K562 (cell line): ENCODE data around the gene TSEN54. TPM values are rescaled to one million over a fixed set of nuclear protein-coding genes. Genes with fewer than 3 reads are reported as not detected.
A peak's percentile ranks its signal among the peaks of the same experiment; 100 is the strongest.

Source experiments
- ATAC-seq: fragments of 200-7000 bp; cut with Tn5 transposase; 3 replicates; pipeline ENCODE4 v1.9.1; 2020; ENCODE audit warnings: moderate library complexity
- BruUV-seq: library from RNA; stranded (reverse); fragments of 400-500 nt; replicated peaks from 2 replicates; lab custom pipeline; 2021; lab: Mats Ljungman, UMichigan
- CTCF ChIA-PET: fragments of 300-600 bp; formaldehyde crosslinking; extraction: SDS; loops from one replicate; lab custom pipeline; 2021; ENCODE audit warnings: low intra/inter-chr PET ratio; lab: Yijun Ruan, JAX
- POLR2A ChIA-PET: fragments of 300-600, 350-650 bp; sonication (Branson Sonifier 250); formaldehyde crosslinking; extraction: SDS; loops from one replicate; lab custom pipeline; 2021; ENCODE audit warnings: antibody characterized with exemption, inconsistent platforms; lab: Yijun Ruan, JAX
- DNase-seq, 4 experiments: peaks; one replicate each; pipeline versions ENCODE4 v3.0.0 to v3.0.0-alpha.2; 2011 to 2018; ENCODE audit warnings: low spot score in 3 of 4, mixed read lengths in 3 of 4; ENCODE audit errors: extremely low read depth in 1 of 4
- FAIRE-seq: peaks from 2 replicates; lab custom pipeline; 2011; peaks lifted over from hg19 to GRCh38; lab: Jason Lieb, UNC
- H2AFZ ChIP-seq: 2 replicates; pipeline ENCODE4 v1.6.0; 2011; ENCODE audit warnings: low read depth, low read length, control low read depth, inconsistent platforms
- H3K27ac ChIP-seq: fragments of 200-600 bp; 3 replicates; pipeline ENCODE4 v1.8.0; 2011; ENCODE audit warnings: low read depth, mild to moderate bottlenecking, control low read depth, inconsistent platforms, low read length, moderate library complexity, mixed read lengths; ENCODE audit errors: extremely low read depth
- H3K27me3 ChIP-seq, 2 experiments: fragments of 300-600 bp in 1 of 2; 2 replicates in 1 of 2; 3 replicates in 1 of 2; pipeline versions ENCODE4 v1.6.0 to v1.8.0; 2011; ENCODE audit warnings: inconsistent platforms in 2 of 2, low read length in 2 of 2, mild to moderate bottlenecking in 1 of 2, mixed read lengths in 1 of 2, moderate library complexity in 1 of 2; ENCODE audit not compliant: control insufficient read depth in 2 of 2, insufficient read depth in 2 of 2
- H3K36me3 ChIP-seq: fragments of 300-600 bp; 3 replicates; pipeline ENCODE4 v1.8.0; 2011; ENCODE audit warnings: mild to moderate bottlenecking, low read length, inconsistent platforms; ENCODE audit not compliant: control insufficient read depth, insufficient read depth
- H3K4me1 ChIP-seq, 2 experiments: fragments of 200-600 bp in 1 of 2; replicated peaks in 1 of 2; 2 replicates in 1 of 2; 3 replicates in 1 of 2; pipeline versions ENCODE4 v1.5.1 to v1.8.0; 2011; ENCODE audit warnings: inconsistent platforms in 2 of 2, low read length in 2 of 2, mild to moderate bottlenecking in 1 of 2, mixed read lengths in 1 of 2, moderate library complexity in 1 of 2; ENCODE audit not compliant: control insufficient read depth in 2 of 2, insufficient read depth in 2 of 2
- H3K4me2 ChIP-seq: 2 replicates; pipeline ENCODE4 v1.6.1; 2011; ENCODE audit warnings: low read length, control low read depth, inconsistent platforms, mixed read lengths; ENCODE audit not compliant: insufficient read depth
- H3K4me3 ChIP-seq: fragments of 200-600 bp; sonication (generic), shearing (Covaris generic); 2 replicates; pipeline ENCODE4 v1.5.1; 2016; ENCODE audit warnings: control low read depth, inconsistent platforms
- H3K79me2 ChIP-seq: fragments of 200-600 bp; 3 replicates; pipeline ENCODE4 v1.8.0; 2011; ENCODE audit warnings: low read length, inconsistent platforms; ENCODE audit not compliant: control insufficient read depth, insufficient read depth
- H3K9ac ChIP-seq, 2 experiments: 2 replicates each; pipeline versions ENCODE4 v1.6.0 to v1.6.1; 2011; ENCODE audit warnings: low read depth in 2 of 2, low read length in 2 of 2, control low read depth in 1 of 2, inconsistent platforms in 1 of 2, mild to moderate bottlenecking in 1 of 2, mixed read lengths in 1 of 2; ENCODE audit not compliant: insufficient read depth in 1 of 2
- H3K9me1 ChIP-seq: one replicate; pipeline ENCODE4 v1.6.0; 2011; ENCODE audit warnings: inconsistent platforms, mild to moderate bottlenecking, low read length, moderate library complexity; ENCODE audit not compliant: control insufficient read depth, insufficient read depth
- H3K9me3 ChIP-seq: replicated peaks from 2 replicates; pipeline ENCODE4 v1.5.1; 2011; ENCODE audit warnings: low read depth, low read length, inconsistent platforms; ENCODE audit not compliant: control insufficient read depth, insufficient read depth
- H4K20me1 ChIP-seq: replicated peaks from 2 replicates; pipeline ENCODE4 v1.6.1; 2011; ENCODE audit warnings: low read length, inconsistent platforms, mixed read lengths; ENCODE audit not compliant: control insufficient read depth, insufficient read depth
- EHMT2 ChIP-seq: fragments of 450-650 bp; IDR thresholded peaks from 2 replicates; pipeline ENCODE4 v1.6.1; 2018; ENCODE audit warnings: antibody characterized with exemption
- KAT2B ChIP-seq: IDR thresholded peaks from one replicate; pipeline ENCODE4 v1.6.1; 2012; ENCODE audit warnings: low read depth, mild to moderate bottlenecking, control low read depth, inconsistent platforms, low read length, moderate library complexity
- ZNF133 ChIP-seq: fragments of 250-450 bp; sonication (Bioruptor Pico); IDR thresholded peaks from 2 replicates; pipeline ENCODE4 v1.4.0; 2020; ENCODE audit warnings: mild to moderate bottlenecking
- ZNF217 ChIP-seq: sonication (generic); formaldehyde crosslinking; IDR thresholded peaks from 2 replicates; pipeline ENCODE4 v1.8.0; 2022; ENCODE audit warnings: mild to moderate bottlenecking, missing genetic modification reagents
- ZNF589 ChIP-seq: fragments of 200-800 bp; sonication (Bioruptor generic); IDR thresholded peaks from 2 replicates; pipeline ENCODE4 v1.6.1; 2016; ENCODE audit warnings: low read depth, missing genetic modification characterization, missing compliant biosample characterization
- WGBS: fragments of 100-300 bp; shearing (Covaris generic); methylation state at CpG from one replicate; pipeline ENCODE4 v1.1.6; 2016; ENCODE audit warnings: low coverage, mixed read lengths; ENCODE audit not compliant: insufficient coverage; ENCODE audit errors: missing lambda C conversion rate; 5-methylcytosine and 5-hydroxymethylcytosine counted together
- in situ Hi-C: fragments of 300-500 bp; cut with MboI; formaldehyde crosslinking; loops from 4 replicates; pipeline ENCODE4 v1.15.0; 2018; ENCODE audit warnings: inconsistent platforms, mixed read lengths
- intact Hi-C: fragments of 100-400 bp; cut with micrococcal nuclease; formaldehyde crosslinking; loops from 2 replicates; pipeline ENCODE4 v1.14.2; 2022
- polyA plus RNA-seq, 8 experiments: library from polyadenylated mRNA; depleted of rRNA in 4 of 8; stranded (reverse) in 5 of 8; unstranded in 3 of 8; fragments of >200 nt; fragmentation: Nextera tagmentation in 2 of 8; fragmentation: Illumina TruSeq in 1 of 8; extraction: Ambion mirVana in 2 of 8; extraction: Trizol in 1 of 8; gene quantifications; 2 replicates each; pipeline versions ENCODE4 v1.2.1 to v1.2.3, GENCODE V29; 2011 to 2014; ENCODE audit warnings: inconsistent platforms in 1 of 8, missing spikeins in 1 of 8
- total RNA-seq, 7 experiments: library from RNA; depleted of rRNA in 6 of 7; stranded (reverse); fragments of >200 nt in 6 of 7; fragmentation: Illumina TruSeq in 2 of 7; extraction: Trizol in 2 of 7; gene quantifications; 2 replicates each; pipeline versions ENCODE4 v1.2.1 to v1.2.3, GENCODE V29; 2011 to 2021; ENCODE audit warnings: low replicate concordance in 1 of 7

The TSEN54 gene
- total and polyA plus RNA-seq, 9 of the 15 experiments (the other 6 are each of a cell fraction or from before 2014, with no cell fraction given) = 5.9 to 64.3 (median 48.9) TPM

DNA sequence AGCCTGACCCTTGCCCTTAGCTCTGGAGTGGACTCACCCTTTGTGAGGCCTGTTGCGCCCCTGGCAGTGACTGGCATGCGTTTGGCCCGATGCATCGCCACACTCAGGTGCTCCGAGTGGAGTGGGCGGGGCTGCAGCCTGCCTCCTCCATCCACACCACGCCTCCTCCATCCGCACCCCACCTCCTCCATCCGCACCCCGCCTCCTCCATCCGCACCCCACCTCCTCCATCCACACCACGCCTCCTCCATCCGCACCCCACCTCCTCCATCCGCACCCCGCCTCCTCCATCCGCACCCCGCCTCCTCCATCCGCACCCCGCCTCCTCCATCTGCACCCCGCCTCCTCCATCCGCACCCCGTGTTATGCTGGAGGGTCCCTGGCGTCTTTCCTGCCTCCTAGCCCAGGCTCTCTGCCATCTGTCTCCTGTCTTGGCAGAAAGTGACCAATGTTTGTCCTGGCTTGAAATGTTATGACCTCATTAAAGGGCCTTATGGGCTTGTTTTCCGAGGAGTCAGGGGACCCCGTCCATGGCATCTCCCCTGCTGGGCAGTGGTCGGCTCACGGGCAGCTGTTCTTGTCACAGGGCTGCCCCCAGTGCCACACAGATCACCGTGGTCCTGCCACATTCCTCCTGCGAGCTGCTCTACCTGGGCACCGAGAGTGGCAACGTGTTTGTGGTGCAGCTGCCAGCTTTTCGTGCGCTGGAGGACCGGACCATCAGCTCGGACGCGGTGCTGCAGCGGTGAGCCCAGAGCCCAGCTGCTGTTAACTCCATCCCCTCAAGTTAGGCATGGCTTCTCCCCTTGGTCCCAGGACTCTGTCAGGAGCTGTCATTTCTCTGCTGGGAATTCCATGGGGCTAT lies 42.6 kb downstream of the TSEN54 start:
- no TSS peak for BruUV-seq
- H3K4me2 ChIP-seq = no peak overlapping the region
- H3K9me3 ChIP-seq = no peaks in the 10 kb centered on the region
- no peaks in the 10 kb centered on the region for H3K79me2 ChIP-seq
- no peaks in the 10 kb centered on the region for H4K20me1 ChIP-seq
- H3K36me3 ChIP-seq = peaks cover 8% of the 10 kb centered on the region; the same call in 1 of the 3 replicates
- no peak overlapping the region for H3K9ac ChIP-seq
- WGBS = 64% methylated on average over 26 of the region's 38 CpGs
- H3K4me1 ChIP-seq = peaks cover 20 to 45% of the 10 kb centered on the region in 2 experiments
- DNase-seq (peak; percentile 43 to 79 (median 74)), ATAC-seq (peak; percentile 89), FAIRE-seq (peak; percentile 91)
- no peak overlapping the region for H2AFZ ChIP-seq
- H3K9me1 ChIP-seq = peaks cover 3% of the 10 kb centered on the region
- no peaks in the 10 kb centered on the region for H3K27me3 ChIP-seq
- in situ Hi-C loops = no loop called here
- no peak for TF ChIP-seq EHMT2
- no peak for TF ChIP-seq ZNF217 (CRISPR knock-in tag)
- TF ChIP-seq KAT2B = no peak
- ChIA-PET POLR2A (interaction anchor here (0.6 kb wide), 1 partner anchor 9 kb away, joined by 3 read pairs; no protein-coding TSS in a partner anchor), CTCF (no interaction called here)
- H3K4me3 ChIP-seq = no peak overlapping the region
- no peak overlapping the region for H3K27ac ChIP-seq
- intact Hi-C loops = no loop called here

DNA sequence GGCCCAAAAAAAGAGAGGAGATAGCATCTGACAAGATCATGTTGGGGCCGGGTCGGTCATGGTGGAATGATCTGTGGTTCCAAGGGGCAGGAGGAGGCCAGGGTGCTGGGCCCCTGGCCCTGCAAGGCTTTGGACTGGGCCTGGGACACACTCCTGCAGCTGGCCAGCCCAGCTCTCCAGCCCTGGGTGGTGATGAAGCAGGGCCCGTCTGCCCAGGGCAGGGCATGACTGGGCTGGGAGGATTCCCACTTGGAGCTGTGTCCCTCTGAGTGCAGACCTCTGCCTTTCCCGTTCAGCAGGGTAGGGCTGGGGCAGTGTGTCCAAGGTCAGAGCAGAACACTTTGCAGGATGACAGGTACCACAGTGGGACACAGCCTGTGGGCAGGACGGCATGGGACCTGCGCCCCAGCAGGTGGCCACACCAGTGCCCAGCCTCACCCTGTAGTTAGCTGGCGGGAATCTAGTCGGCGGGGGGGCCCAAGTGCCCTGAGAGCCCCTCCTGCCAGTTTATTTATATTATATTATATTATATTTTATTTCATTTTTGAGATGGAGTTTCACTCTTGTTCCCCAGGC lies 43.7 kb downstream of the TSEN54 start:
- intact Hi-C loops (no loop called here), in situ Hi-C loops (no loop called here)
- ChIA-PET CTCF (no interaction called here), POLR2A (no interaction called here)
- WGBS = 72% methylated on average over 9 of the region's 9 CpGs
- no TSS peak for BruUV-seq
- Histone ChIP-seq H3K4me3 (no peak overlapping the region), H3K9ac (peak overlapping the region in 1 of 2 experiments; percentile 45; a peak in 1 of 4 replicates), H4K20me1 (no peaks in the 10 kb centered on the region), H2AFZ (no peak overlapping the region), H3K27me3 (no peaks in the 10 kb centered on the region), H3K27ac (no peak overlapping the region), H3K9me3 (no peaks in the 10 kb centered on the region), H3K9me1 (peaks cover 3% of the 10 kb centered on the region), H3K79me2 (no peaks in the 10 kb centered on the region), H3K36me3 (peaks cover 8% of the 10 kb centered on the region; the same call in 1 of the 3 replicates), H3K4me1 (peaks cover 20 to 48% of the 10 kb centered on the region in 2 experiments), H3K4me2 (no peak overlapping the region)
- no peak for FAIRE-seq
- DNase-seq = no peak
- TF ChIP-seq ZNF133 (CRISPR knock-in tag) (no peak), ZNF589 (CRISPR knock-in tag) (no peak)
- ATAC-seq = no peak
